Measurements from ENCODE around the gene YAP1. TPM values are rescaled to one million over a fixed set of nuclear protein-coding genes. Genes with fewer than 3 reads are reported as not detected.

Gene YAP1
- total RNA-seq, 1 experiment from 2014 or later: 134 TPM

- H3K27ac ChIP-seq (ENCODE audit: low read depth, low read length, poor library complexity, severe bottlenecking): peak overlapping the region; percentile 42
- BruUV-seq (replicated peaks): no TSS peak
These were observed 69.1 kb downstream of the YAP1 start for GRCh38 chr11:102179371-102179770.

GRCh38 chr11:102184269-102184987 is 74.2 kb downstream of the YAP1 start:
- Histone ChIP-seq H3K4me3 (ENCODE audit: low read depth, low read length, poor library complexity, severe bottlenecking) (no peak overlapping the region), H3K27ac (ENCODE audit: low read depth, low read length, poor library complexity, severe bottlenecking) (peak overlapping the region; percentile 14), H3K9me3 (ENCODE audit: low read depth, low read length, poor library complexity, severe bottlenecking) (no peaks in the 10 kb centered on the region), H3K4me1 (ENCODE audit: insufficient read depth, low read length, poor library complexity, severe bottlenecking) (peaks cover 49% of the 10 kb centered on the region), H3K36me3 (ENCODE audit: insufficient read depth, low read length, poor library complexity, severe bottlenecking) (peaks cover 11% of the 10 kb centered on the region), H3K27me3 (replicated peaks; ENCODE audit: insufficient read depth, low read depth, low read length, poor library complexity) (no peaks in the 10 kb centered on the region)
- ChIA-PET POLR2A (ENCODE audit: low non-redundant PET) (no interaction called here), CTCF (no interaction called here)
- TF ChIP-seq CTCF (conservative IDR thresholded peaks at IDR 0.05; ENCODE audit: low read depth, low read length) (no peak), EZH2 (IDR thresholded peaks at IDR 0.05; ENCODE audit: borderline replicate concordance, low read depth, low read length, poor library complexity, severe bottlenecking) (no peak)
- DNase-seq (ENCODE audit: low spot score): no peak
- no TSS peak for BruUV-seq (replicated peaks)
- intact Hi-C loops (cut with micrococcal nuclease; ENCODE audit: unreplicated experiment): no loop called here

More at GRCh38 chr11:102179371-102179770, 69.1 kb downstream of the YAP1 start:
- DNase-seq (ENCODE audit: low spot score): no peak
- ChIA-PET CTCF (no interaction called here), POLR2A (ENCODE audit: low non-redundant PET) (no interaction called here)
- H3K4me3 ChIP-seq (ENCODE audit: low read depth, low read length, poor library complexity, severe bottlenecking): no peak overlapping the region
- H3K36me3 ChIP-seq (ENCODE audit: insufficient read depth, low read length, poor library complexity, severe bottlenecking): peaks cover 20% of the 10 kb centered on the region
- peaks cover 14% of the 10 kb centered on the region for H3K4me1 ChIP-seq (ENCODE audit: insufficient read depth, low read length, poor library complexity, severe bottlenecking)
- TF ChIP-seq CTCF (conservative IDR thresholded peaks at IDR 0.05; ENCODE audit: low read depth, low read length) (no peak), EZH2 (IDR thresholded peaks at IDR 0.05; ENCODE audit: borderline replicate concordance, low read depth, low read length, poor library complexity, severe bottlenecking) (no peak)
- intact Hi-C loops (cut with micrococcal nuclease; ENCODE audit: unreplicated experiment): no loop called here
- H3K9me3 ChIP-seq (ENCODE audit: low read depth, low read length, poor library complexity, severe bottlenecking): no peaks in the 10 kb centered on the region
- no peaks in the 10 kb centered on the region for H3K27me3 ChIP-seq (replicated peaks; ENCODE audit: insufficient read depth, low read depth, low read length, poor library complexity)

GRCh38 chr11:102186551-102187191 is 76.4 kb downstream of the YAP1 start:
- ChIA-PET POLR2A (ENCODE audit: low non-redundant PET) (no interaction called here), CTCF (interaction anchor here (0.6 kb wide), 1 partner anchor 1964 kb away, joined by 3 read pairs; no protein-coding TSS in a partner anchor)
- no peak for TF ChIP-seq CTCF (conservative IDR thresholded peaks at IDR 0.05; ENCODE audit: low read depth, low read length)
- no peak for TF ChIP-seq EZH2 (IDR thresholded peaks at IDR 0.05; ENCODE audit: borderline replicate concordance, low read depth, low read length, poor library complexity, severe bottlenecking)
- no TSS peak for BruUV-seq (replicated peaks)
- DNase-seq (ENCODE audit: low spot score): no peak
- H3K27ac ChIP-seq (ENCODE audit: low read depth, low read length, poor library complexity, severe bottlenecking): peak overlapping the region; percentile 77
- H3K4me3 ChIP-seq (ENCODE audit: low read depth, low read length, poor library complexity, severe bottlenecking): peak overlapping the region; percentile 21
- intact Hi-C loops (cut with micrococcal nuclease; ENCODE audit: unreplicated experiment): loop anchor here (5.0 kb wide), 1 partner anchor 74 kb away; the partner anchor contains the start of gene YAP1
- no peaks in the 10 kb centered on the region for H3K9me3 ChIP-seq (ENCODE audit: low read depth, low read length, poor library complexity, severe bottlenecking)
- no peaks in the 10 kb centered on the region for H3K27me3 ChIP-seq (replicated peaks; ENCODE audit: insufficient read depth, low read depth, low read length, poor library complexity)
- H3K4me1 ChIP-seq (ENCODE audit: insufficient read depth, low read length, poor library complexity, severe bottlenecking): peaks cover 49% of the 10 kb centered on the region
- H3K36me3 ChIP-seq (ENCODE audit: insufficient read depth, low read length, poor library complexity, severe bottlenecking): no peaks in the 10 kb centered on the region
